GM18511 (cell line): ENCODE measurements around the gene C10orf90.
"Not testable (repeated sequence)": the region's sequence is repeated elsewhere in the genome, so short reads cannot be mapped to it uniquely, and the experiment has no call there.

ENCODE experiments used
- ATAC-seq: cut with Tn5 transposase; IDR thresholded peaks from one replicate; pipeline ENCODE4 v1.9.1; 2021; ENCODE audit warnings: mild to moderate bottlenecking, moderate library complexity; ENCODE audit not compliant: unreplicated experiment

Gene C10orf90

GRCh38 chr10:126558881-126559280 is 111.6 kb downstream of the C10orf90 start:
- ATAC-seq: no peak

DNA sequence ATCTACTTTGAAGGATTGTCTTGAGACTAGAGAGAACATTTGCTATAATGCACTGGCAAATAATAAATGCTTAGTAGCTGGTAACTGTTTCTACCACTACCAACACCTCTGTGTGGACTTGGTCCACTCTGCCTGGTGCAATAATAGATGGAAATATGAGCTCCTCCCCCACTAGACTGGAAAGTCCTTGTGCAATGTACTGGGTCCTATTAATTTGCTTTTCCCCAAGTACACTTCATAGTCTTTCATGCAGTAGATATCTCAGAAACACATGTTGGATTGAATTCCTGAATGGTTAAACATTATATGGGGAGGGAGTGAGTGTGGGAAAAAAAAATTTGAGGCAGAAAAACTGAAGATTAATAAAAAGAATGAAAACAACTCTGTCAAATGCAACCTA is 119.3 kb downstream of the C10orf90 start:
- no peak for ATAC-seq

DNA sequence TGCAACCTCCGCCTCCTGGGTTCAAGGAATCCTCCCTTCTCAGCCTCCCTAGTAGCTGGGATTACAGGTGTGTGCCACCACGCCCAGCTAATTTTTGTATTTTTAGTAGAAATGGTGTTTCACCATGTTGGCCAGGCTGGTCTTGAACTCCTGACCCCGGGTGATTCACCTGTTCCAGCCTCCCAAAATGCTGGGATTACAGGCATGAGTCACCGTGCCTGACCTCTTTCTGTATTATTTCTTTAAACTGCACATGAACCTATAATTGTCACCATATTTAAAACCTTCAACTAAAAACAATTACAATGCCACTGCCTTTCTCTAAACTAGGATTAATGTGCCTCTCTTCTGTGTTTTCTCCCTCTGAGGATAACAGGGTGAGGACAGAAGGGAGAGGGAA is 119.9 kb downstream of the C10orf90 start:
- not testable (repeated sequence) for ATAC-seq

DNA sequence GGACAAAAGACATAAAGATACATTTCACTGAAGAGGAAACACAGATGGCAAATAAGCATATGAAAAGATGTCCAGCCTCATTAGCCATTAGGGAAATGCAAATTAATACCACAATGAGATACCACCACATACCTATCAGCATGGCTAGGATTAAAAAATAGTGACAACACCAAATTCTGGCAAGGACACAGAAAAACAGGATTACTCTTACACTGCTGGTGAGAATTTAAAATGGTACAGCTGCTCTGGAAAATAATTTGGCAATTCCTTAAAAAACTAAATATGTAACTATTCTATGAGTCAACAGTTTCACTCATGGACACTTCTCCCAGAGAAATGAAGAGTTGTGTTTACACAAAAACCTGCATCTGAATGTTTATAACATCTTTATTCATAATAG is 121.1 kb downstream of the C10orf90 start:
- ATAC-seq: no peak

GRCh38 chr10:126544565-126544964 is 125.9 kb downstream of the C10orf90 start:
- no peak for ATAC-seq

DNA sequence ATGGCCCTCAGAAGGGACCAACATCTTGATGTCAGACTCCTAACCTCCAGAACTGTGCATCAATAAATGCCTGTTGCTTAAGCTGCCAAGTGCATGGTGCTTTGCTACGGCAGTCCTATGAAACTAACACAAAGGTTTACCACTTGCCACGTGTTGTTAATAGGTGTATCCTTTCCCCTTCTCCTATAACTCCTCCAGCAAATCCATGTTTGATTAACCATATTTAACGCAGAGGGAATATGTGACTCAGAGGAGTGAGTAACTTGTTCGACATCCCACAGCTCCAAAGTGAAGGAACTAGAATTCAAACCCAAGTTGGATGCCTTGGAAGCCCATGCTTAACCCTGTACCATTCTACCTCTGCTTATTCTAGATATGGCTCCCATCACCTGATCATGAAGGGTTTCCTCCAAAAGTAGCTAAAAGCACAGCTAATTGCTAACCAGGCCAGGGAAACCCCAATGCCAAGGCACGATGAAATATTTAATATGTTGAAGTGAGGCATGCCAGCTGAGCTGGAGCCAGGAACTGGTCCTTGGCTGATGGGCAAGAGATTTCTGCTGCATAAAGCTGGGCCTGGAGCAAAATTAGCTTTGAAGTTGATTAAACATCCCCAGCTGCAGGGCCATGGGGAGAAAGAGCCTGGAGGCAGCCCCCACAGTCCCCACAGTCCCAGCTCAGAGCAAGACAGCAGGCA is 131.9 kb downstream of the C10orf90 start:
- ATAC-seq: no peak

GRCh38 chr10:126536656-126537055 is 133.8 kb downstream of the C10orf90 start:
- no peak for ATAC-seq

- no peak for ATAC-seq
These were observed 134.3 kb downstream of the C10orf90 start for GRCh38 chr10:126536148-126536547.

- ATAC-seq: no peak
These were observed 136.8 kb downstream of the C10orf90 start for GRCh38 chr10:126533644-126534043.

DNA sequence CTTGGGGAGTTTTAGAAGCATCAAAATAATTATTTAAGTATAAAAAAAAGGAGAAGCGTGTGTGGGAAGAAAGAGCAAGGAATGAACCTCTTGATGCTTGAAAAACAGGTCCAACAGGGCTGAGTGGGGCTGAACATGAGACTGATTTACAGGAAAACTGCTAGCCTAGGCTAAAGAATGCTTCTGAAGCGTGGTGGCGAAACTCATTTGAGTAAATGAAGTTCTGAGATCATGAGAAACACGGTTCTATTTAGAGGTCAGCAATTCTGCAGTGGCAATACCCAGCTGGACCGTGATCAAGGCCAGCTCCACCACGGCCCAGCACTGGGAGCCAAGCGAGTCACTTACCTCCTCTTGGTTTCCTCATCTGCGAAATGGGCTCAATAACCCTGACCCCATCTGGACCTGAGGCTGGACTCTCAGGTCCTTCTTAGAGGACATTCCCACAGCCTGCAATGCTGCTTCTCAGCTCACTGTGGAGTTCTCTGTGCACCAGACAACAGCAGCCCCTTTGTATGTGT is 142.1 kb downstream of the C10orf90 start:
- ATAC-seq: no peak

- ATAC-seq: no peak
These were observed 142.7 kb downstream of the C10orf90 start for GRCh38 chr10:126527645-126528314.

GRCh38 chr10:126525326-126525725 is 145.2 kb downstream of the C10orf90 start:
- no peak for ATAC-seq

DNA sequence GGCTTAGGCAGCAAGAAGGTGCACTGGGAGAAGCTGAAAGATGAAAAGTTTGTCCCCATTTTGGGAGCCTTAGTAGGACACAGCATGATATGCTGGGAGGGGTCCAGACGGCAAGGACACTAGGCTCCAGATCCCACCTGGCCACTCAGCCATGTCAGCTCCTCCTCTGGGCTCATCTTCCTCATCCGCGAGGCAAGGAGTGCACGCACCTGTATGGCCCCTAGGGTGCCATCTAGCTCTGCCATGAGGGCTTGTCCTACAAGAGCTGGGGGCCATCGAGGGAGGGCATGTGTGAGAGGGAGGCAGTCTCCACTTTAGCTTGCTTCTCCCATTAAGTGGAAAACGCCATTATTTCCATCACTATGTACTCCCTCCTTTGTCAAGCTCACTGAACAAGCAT is 146.0 kb downstream of the C10orf90 start:
- no peak for ATAC-seq

DNA sequence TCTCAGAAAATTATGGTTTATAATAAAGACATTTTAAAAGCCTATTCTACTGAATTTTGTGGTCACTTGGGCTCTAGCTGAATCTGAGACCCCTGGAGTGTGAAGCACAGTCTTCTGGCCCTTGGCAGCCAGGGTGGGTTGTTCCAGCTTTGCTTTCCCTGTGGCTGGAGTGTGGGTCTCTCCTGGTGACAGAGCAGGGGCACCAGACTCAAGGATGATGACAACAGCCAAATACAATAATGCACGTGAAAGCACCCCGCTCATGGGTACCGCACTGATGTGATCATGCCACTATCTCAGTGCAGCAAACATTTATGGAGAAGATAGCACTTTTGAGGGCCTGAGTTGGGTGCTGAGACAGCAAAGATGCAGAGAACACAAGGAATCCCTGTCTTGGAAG is 147.4 kb downstream of the C10orf90 start:
- ATAC-seq: no peak

DNA sequence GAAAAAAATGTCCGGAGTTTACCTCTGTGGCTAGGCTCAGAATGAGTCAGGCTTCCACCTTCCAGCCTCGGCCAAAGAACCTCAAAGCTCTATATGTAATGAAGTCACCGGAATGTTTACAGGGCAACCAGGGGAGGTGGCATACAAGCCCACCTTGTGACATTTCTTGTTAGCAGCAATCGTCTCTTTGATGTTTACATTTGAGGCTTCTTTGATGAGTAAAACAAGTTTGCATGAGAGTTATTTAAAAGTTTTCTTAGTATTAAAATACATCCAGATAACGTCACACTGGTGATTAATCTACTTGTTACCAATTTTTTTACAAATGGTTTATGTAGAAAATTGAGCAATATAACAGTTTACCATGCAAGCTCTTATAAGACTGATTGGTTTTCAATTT is 149.1 kb downstream of the C10orf90 start:
- no peak for ATAC-seq

- ATAC-seq: no peak
These were observed 149.7 kb downstream of the C10orf90 start for GRCh38 chr10:126520751-126521317.

GRCh38 chr10:126519992-126520391 is 150.5 kb downstream of the C10orf90 start:
- no peak for ATAC-seq

GRCh38 chr10:126519185-126519584 is 151.3 kb downstream of the C10orf90 start:
- ATAC-seq: no peak

DNA sequence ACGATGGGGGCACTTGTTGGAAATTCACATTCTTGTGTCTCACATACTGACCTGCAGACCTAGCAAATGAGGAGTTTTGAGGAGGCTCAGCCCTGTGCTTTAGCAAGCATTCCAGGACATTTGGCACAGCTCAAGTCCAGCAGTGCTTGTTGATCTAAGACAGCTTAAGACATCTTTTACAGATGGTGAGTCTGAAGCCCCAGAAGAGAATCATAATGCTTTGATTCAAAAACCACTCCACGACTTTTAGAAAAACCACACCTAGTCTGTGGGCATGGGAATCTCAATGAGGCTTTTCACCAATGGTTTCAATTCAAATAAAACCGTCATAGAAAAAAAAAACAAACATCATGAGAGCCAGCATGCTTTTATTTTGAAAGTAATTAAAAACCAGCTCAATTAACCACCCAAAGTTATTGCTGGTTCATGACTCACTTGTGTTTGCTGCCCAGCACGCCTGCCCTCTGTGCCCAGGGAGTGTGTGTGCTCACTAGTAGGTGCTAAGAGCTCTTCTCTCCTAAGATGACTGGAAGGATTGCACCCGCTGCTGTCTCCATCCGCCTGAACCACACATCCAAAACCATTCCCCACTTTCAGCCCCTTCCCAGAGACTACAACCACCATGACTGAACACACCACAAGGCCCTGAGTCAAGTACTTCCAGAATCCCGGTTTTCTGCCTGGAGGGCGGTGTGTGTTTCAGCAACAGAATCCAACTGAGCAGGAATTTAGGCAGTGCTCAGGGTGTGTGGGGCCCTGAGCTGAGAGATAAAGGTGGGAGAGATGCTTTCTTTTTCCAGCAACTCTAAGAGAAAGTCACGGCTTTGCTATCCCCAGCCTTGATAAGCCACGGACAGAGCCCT is 152.0 kb downstream of the C10orf90 start:
- no peak for ATAC-seq

- no peak for ATAC-seq
These were observed 154.0 kb downstream of the C10orf90 start for GRCh38 chr10:126516515-126516914.

DNA sequence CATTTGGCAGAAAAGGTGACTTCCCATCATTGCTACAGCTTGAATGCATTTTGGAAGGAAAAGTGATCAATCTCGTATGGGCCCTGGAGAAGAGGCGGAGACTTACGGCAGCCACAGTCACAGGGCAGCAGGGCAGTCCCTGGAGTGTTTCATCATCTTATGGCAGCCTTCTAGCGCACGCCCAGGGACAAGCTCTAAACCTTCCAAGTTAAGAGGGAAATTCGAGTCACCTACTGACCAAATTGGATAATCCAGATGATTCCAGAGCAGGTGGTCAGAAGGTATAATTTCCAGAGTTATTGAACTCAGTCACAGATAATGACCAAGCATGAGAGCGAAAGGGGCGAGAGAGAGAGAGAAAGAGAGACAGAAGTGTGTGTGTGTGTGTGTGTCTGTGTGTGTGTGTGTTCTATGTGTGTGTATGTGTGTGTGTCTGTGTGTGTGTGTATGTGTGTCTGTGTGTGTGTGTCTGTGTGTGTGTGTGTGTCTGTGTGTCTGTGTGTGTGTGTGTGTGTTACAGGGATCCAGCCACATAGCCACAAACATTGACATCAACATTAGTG is 158.5 kb downstream of the C10orf90 start:
- ATAC-seq: no peak
